GM12874 (cell line): ENCODE results near the gene LILRA5.
A peak's percentile ranks its signal among the peaks of the same experiment; 100 is the strongest.

ENCODE experiments used
- CTCF ChIP-seq: IDR thresholded peaks from 2 replicates; pipeline ENCODE4 v1.5.1; 2011; ENCODE audit warnings: low read depth, mild to moderate bottlenecking, control low read depth, low read length, moderate library complexity; ENCODE audit not compliant: insufficient read depth

Gene LILRA5

GRCh38 chr19:54331626-54332025 is 18.7 kb upstream of the LILRA5 start:
- no peak for TF ChIP-seq CTCF

GRCh38 chr19:54329476-54330165 is 16.7 kb upstream of the LILRA5 start:
- no peak for TF ChIP-seq CTCF

GRCh38 chr19:54325631-54326030 is 12.7 kb upstream of the LILRA5 start:
- no peak for TF ChIP-seq CTCF

GRCh38 chr19:54325194-54325621 is 12.2 kb upstream of the LILRA5 start:
- TF ChIP-seq CTCF = peak; percentile 86

- TF ChIP-seq CTCF = no peak
Measured at GRCh38 chr19:54324071-54324470, 11.1 kb upstream of the LILRA5 start.

- no peak for TF ChIP-seq CTCF
Measured at GRCh38 chr19:54319892-54320670, 7.1 kb upstream of the LILRA5 start.

- no peak for TF ChIP-seq CTCF
Measured at GRCh38 chr19:54319049-54319448, 6.1 kb upstream of the LILRA5 start.
